Endothelial cell of umbilical vein (primary cell): Measurements from ENCODE around the gene WBP2. TPM values are rescaled to one million over a fixed set of nuclear protein-coding genes. Genes with fewer than 3 reads are reported as not detected.

Experiments used
- BruUV-seq: library from RNA; stranded (reverse); fragments of 400-500 nt; replicated peaks from 2 replicates; lab custom pipeline; 2021; lab: Mats Ljungman, UMichigan
- CTCF ChIA-PET: fragments of 300-600, 350-600 bp; sonication (Branson Sonifier 250); formaldehyde crosslinking; loops from one replicate; lab custom pipeline; 2021; ENCODE audit warnings: antibody characterized with exemption, inconsistent platforms; lab: Charles Lee
- POLR2A ChIA-PET: fragments of 300-600, 350-600 bp; sonication (Branson Sonifier 250); formaldehyde crosslinking; loops from one replicate; lab custom pipeline; 2021; ENCODE audit warnings: antibody characterized with exemption, inconsistent platforms; lab: Charles Lee
- DNase-seq: peaks from one replicate; pipeline ENCODE4 v3.0.0-alpha.2; 2011; ENCODE audit warnings: low read depth, low spot score
- FAIRE-seq: peaks from 2 replicates; lab custom pipeline; 2011; peaks lifted over from hg19 to GRCh38; lab: Jason Lieb, UNC
- H2AFZ ChIP-seq: 2 replicates; pipeline ENCODE4 v1.6.0; 2012; ENCODE audit warnings: low read depth, low read length, control low read depth, inconsistent platforms
- H3K27ac ChIP-seq: 2 replicates; pipeline ENCODE4 v1.5.1; 2011; ENCODE audit warnings: low read depth, mild to moderate bottlenecking, control low read depth, low read length, moderate library complexity; ENCODE audit not compliant: insufficient read depth
- H3K27me3 ChIP-seq, 2 experiments: 2 replicates each; pipeline versions ENCODE4 v1.6.0 to v1.6.1; 2011; ENCODE audit warnings: low read length in 2 of 2, mixed read lengths in 1 of 2; ENCODE audit not compliant: control insufficient read depth in 2 of 2, insufficient read depth in 2 of 2
- H3K36me3 ChIP-seq, 2 experiments: 2 replicates in 1 of 2; 3 replicates in 1 of 2; pipeline ENCODE4 v1.5.1; 2011; ENCODE audit warnings: low read length in 2 of 2, mild to moderate bottlenecking in 1 of 2, moderate library complexity in 1 of 2; ENCODE audit not compliant: control insufficient read depth in 2 of 2, insufficient read depth in 2 of 2; ENCODE audit errors: extremely low read depth in 1 of 2
- H3K4me1 ChIP-seq: 3 replicates; pipeline ENCODE4 v1.5.1; 2011; ENCODE audit warnings: mild to moderate bottlenecking, low read length; ENCODE audit not compliant: control insufficient read depth, insufficient read depth; ENCODE audit errors: extremely low read depth
- H3K4me2 ChIP-seq: 2 replicates; pipeline ENCODE4 v1.6.1; 2011; ENCODE audit warnings: low read length, control low read depth, mixed read lengths; ENCODE audit not compliant: insufficient read depth
- H3K4me3 ChIP-seq, 3 experiments: fragments of 200-600 bp in 1 of 3; sonication (generic), shearing (Covaris generic) in 1 of 3; replicated peaks in 1 of 3; 2 replicates each; pipeline ENCODE4 v1.5.1; 2011 to 2016; ENCODE audit warnings: control low read depth in 3 of 3, low read length in 3 of 3, mild to moderate bottlenecking in 2 of 3, inconsistent platforms in 1 of 3, low read depth in 1 of 3, moderate library complexity in 1 of 3; ENCODE audit not compliant: insufficient read depth in 1 of 3
- H3K79me2 ChIP-seq: 2 replicates; pipeline ENCODE4 v1.6.0; 2012; ENCODE audit warnings: low read length, inconsistent platforms; ENCODE audit not compliant: control insufficient read depth, insufficient read depth
- H3K9ac ChIP-seq: replicated peaks from 2 replicates; pipeline ENCODE3; 2011; ENCODE audit warnings: low read length, control low read depth; ENCODE audit not compliant: insufficient read depth; ENCODE audit errors: extremely low read depth
- H3K9me1 ChIP-seq: replicated peaks from 3 replicates; pipeline ENCODE4 v1.6.0; 2011; ENCODE audit warnings: mild to moderate bottlenecking, low read length; ENCODE audit not compliant: control insufficient read depth, insufficient read depth; ENCODE audit errors: extremely low read depth
- H3K9me3 ChIP-seq: replicated peaks from 2 replicates; pipeline ENCODE4 v1.5.1; 2012; ENCODE audit warnings: low read length, inconsistent platforms; ENCODE audit not compliant: control insufficient read depth, insufficient read depth
- H4K20me1 ChIP-seq: replicated peaks from 2 replicates; pipeline ENCODE3; 2011; ENCODE audit warnings: mild to moderate bottlenecking, low read length; ENCODE audit not compliant: control insufficient read depth, insufficient read depth; ENCODE audit errors: extremely low read depth
- FOS ChIP-seq: IDR thresholded peaks from 2 replicates; pipeline ENCODE4 v1.6.1; 2011; ENCODE audit warnings: mild to moderate bottlenecking, low read length, moderate library complexity, borderline replicate concordance; ENCODE audit not compliant: insufficient read depth
- GATA2 ChIP-seq: IDR thresholded peaks from 2 replicates; pipeline ENCODE4 v1.7.0; 2011; ENCODE audit warnings: low read depth, mild to moderate bottlenecking, moderate library complexity, mixed read lengths, low read length; ENCODE audit not compliant: insufficient read length, insufficient read depth
- JUN ChIP-seq: IDR thresholded peaks from 2 replicates; pipeline ENCODE4 v1.6.1; 2011; ENCODE audit warnings: borderline replicate concordance, low read depth; ENCODE audit not compliant: insufficient read length, insufficient read depth
- MYC ChIP-seq: IDR thresholded peaks from one replicate; pipeline ENCODE4 v1.6.1; 2011; ENCODE audit warnings: mild to moderate bottlenecking, low read depth, low read length
- POLR2AphosphoS5 ChIP-seq: IDR thresholded peaks from 2 replicates; pipeline ENCODE4 v1.6.1; 2012; ENCODE audit warnings: low read depth, mild to moderate bottlenecking, control low read depth, low read length, moderate library complexity; ENCODE audit not compliant: insufficient read depth
- dilution Hi-C: fragments of 300-500 bp; cut with MboI; formaldehyde crosslinking; loops from one replicate; pipeline ENCODE4 v1.15.0; 2019; ENCODE audit warnings: low sequenced_read_pairs; ENCODE audit not compliant: extremely low pct_ligation_motif_present
- intact Hi-C: fragments of 100-400 bp; cut with micrococcal nuclease; formaldehyde crosslinking; loops from one replicate; pipeline ENCODE4 v1.10.0; 2022
- polyA plus RNA-seq, 4 experiments: library from polyadenylated mRNA; depleted of rRNA in 3 of 4; stranded (reverse) in 3 of 4; unstranded in 1 of 4; fragments of >200 nt; gene quantifications; 2 replicates each; pipeline versions ENCODE4 v1.2.1 to v1.2.3, GENCODE V29; 2011 to 2012; ENCODE audit warnings: missing spikeins in 1 of 4
- total RNA-seq: library from RNA; stranded (reverse); gene quantifications from 2 replicates; pipeline ENCODE4 v1.2.3, GENCODE V29; 2021
- TF ChIP-seq, protein P1 (sequence below), 2 donors: IDR thresholded peaks; 1 replicate in 1 of 2; 2 replicates in 1 of 2; pipeline ENCODE4 v1.5.1; 2011; ENCODE audit warnings: low read length in 2 of 2, mild to moderate bottlenecking in 2 of 2, moderate library complexity in 2 of 2, control low read depth in 1 of 2, inconsistent platforms in 1 of 2, low read depth in 1 of 2; ENCODE audit not compliant: insufficient read depth in 1 of 2; ENCODE audit errors: extremely low read depth in 1 of 2
- TF ChIP-seq, protein P2 (sequence below): IDR thresholded peaks from 2 replicates; pipeline ENCODE4 v1.6.1; 2011; ENCODE audit not compliant: insufficient read depth, insufficient read length

WBP2 gene
- total and polyA plus RNA-seq, 2 donors (not counting 3 experiments of a cell fraction or from before 2014, with no cell fraction given): 81.5 to 126 TPM

DNA sequence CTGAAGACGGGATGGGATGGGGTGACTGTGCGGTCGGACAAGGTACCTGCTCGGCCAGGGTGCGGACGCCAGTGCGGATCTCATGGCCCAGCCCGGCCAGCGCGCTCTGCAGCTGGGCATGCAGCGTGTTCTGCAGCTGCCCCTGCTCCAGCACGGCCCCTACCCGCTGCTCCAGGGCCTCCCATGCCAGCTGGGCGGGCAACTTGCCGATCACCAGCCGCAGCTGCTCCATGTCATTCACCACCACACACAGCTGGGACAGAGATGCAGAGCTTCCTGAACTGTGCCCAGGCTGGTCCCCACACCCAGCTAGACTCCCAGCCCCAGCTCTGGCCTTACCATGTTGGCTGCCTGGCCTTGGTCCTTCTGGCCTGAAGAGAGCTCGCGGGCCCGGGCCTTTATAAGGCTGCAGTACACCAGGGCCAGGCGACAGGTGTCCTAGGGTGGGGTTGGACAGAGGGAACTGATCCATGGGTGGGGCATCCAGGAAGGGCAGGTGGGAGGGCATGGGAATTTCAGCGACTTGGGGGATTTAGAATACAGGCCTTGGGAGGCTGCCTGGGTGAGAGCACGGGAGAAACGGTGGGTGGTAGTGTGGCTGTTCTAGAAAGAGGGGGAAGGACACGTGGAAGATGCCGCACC is 20.7 kb downstream of the WBP2 start:
- CTCF ChIA-PET: interaction anchor here (1.9 kb wide), 1 partner anchor 11 kb away, joined by 10 read pairs; no protein-coding TSS in a partner anchor

More for the DNA sequence above, 20.7 kb downstream of the WBP2 start:
- Histone ChIP-seq H3K4me1 (no peaks in the 10 kb centered on the region), H3K79me2 (no peaks in the 10 kb centered on the region), H3K27ac (no peak overlapping the region), H3K4me3 (no peak overlapping the region), H3K4me2 (no peak overlapping the region), H2AFZ (no peak overlapping the region), H3K9me3 (no peaks in the 10 kb centered on the region), H3K9me1 (no peaks in the 10 kb centered on the region), H4K20me1 (no peaks in the 10 kb centered on the region), H3K27me3 (no peaks in the 10 kb centered on the region), H3K9ac (no peak overlapping the region), H3K36me3 (no peaks in the 10 kb centered on the region)
- FAIRE-seq: no peak
- no TSS peak for BruUV-seq
- dilution Hi-C loops (no loop called here), intact Hi-C loops (no loop called here)
- DNase-seq: no peak
- TF ChIP-seq FOS (no peak), POLR2AphosphoS5 (no peak), MYC (no peak), GATA2 (no peak), JUN (no peak)
- TF ChIP-seq, protein P1, sequence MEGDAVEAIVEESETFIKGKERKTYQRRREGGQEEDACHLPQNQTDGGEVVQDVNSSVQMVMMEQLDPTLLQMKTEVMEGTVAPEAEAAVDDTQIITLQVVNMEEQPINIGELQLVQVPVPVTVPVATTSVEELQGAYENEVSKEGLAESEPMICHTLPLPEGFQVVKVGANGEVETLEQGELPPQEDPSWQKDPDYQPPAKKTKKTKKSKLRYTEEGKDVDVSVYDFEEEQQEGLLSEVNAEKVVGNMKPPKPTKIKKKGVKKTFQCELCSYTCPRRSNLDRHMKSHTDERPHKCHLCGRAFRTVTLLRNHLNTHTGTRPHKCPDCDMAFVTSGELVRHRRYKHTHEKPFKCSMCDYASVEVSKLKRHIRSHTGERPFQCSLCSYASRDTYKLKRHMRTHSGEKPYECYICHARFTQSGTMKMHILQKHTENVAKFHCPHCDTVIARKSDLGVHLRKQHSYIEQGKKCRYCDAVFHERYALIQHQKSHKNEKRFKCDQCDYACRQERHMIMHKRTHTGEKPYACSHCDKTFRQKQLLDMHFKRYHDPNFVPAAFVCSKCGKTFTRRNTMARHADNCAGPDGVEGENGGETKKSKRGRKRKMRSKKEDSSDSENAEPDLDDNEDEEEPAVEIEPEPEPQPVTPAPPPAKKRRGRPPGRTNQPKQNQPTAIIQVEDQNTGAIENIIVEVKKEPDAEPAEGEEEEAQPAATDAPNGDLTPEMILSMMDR (IDR thresholded peaks at IDR 0.05; ENCODE audit: extremely low read depth in 1 of 2, insufficient read depth in 1 of 2, low read depth in 1 of 2, low read length in 2 of 2): no peak
- TF ChIP-seq, protein P2, sequence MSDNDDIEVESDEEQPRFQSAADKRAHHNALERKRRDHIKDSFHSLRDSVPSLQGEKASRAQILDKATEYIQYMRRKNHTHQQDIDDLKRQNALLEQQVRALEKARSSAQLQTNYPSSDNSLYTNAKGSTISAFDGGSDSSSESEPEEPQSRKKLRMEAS: no peak
- POLR2A ChIA-PET: no interaction called here
